Measurements from ENCODE around the gene CLTB.

Gene CLTB

DNA sequence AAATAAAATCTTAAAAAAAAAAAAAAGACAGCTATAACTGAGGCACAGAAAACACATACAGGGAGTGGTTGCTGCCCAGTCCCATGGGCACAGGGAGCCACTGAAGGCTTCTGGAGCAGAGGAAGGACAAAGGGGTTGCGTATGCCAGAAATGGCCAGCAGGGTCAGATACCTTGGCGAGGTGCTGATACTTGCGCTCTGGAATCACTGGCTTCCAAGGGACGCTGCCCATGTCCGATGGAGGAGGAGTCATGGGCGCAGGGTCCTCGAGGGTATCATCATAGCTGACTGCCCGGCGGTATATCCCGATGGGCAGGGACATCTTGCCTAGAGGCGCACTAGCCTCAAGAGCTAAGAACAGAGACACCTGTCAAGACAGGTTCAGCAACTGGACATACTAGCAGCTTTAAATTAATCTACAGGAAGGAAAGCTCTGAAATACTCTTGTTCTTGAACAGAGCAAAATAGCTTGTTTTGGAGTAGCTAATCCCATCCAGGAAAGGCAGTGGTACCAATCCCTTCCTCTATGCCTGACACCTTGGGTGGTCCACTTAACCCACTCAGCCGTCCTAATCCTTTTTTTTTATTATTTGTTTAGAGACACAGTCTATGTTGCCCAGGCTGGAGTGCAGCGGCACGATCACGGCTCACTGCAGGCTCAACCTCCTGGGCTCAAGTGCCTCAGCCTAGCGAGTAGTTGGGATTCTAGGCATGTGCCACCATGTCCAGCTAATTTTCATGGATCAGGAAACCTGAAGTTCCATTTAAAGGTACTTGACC lies 60.8 kb downstream of the CLTB start:
- FAIRE-seq (no peak), DNase-seq (ENCODE audit: insufficient read length) (no peak)
- no peak for TF ChIP-seq TAF1 (IDR thresholded peaks at IDR 0.05; ENCODE audit: borderline replicate concordance, low read depth, low read length)
- TF ChIP-seq POLR2A (IDR thresholded peaks at IDR 0.05; ENCODE audit: low read depth, low read length): no peak
- no peak for TF ChIP-seq POLR2AphosphoS5 (IDR thresholded peaks at IDR 0.05; ENCODE audit: low read depth, low read length)

GRCh38 chr5:176353533-176353932 lies 62.8 kb downstream of the CLTB start:
- TF ChIP-seq TAF1 (IDR thresholded peaks at IDR 0.05; ENCODE audit: borderline replicate concordance, low read depth, low read length): no peak
- no peak for TF ChIP-seq POLR2A (IDR thresholded peaks at IDR 0.05; ENCODE audit: low read depth, low read length)
- TF ChIP-seq POLR2AphosphoS5 (IDR thresholded peaks at IDR 0.05; ENCODE audit: low read depth, low read length): no peak
- FAIRE-seq (no peak), DNase-seq (ENCODE audit: insufficient read length) (no peak)

DNA sequence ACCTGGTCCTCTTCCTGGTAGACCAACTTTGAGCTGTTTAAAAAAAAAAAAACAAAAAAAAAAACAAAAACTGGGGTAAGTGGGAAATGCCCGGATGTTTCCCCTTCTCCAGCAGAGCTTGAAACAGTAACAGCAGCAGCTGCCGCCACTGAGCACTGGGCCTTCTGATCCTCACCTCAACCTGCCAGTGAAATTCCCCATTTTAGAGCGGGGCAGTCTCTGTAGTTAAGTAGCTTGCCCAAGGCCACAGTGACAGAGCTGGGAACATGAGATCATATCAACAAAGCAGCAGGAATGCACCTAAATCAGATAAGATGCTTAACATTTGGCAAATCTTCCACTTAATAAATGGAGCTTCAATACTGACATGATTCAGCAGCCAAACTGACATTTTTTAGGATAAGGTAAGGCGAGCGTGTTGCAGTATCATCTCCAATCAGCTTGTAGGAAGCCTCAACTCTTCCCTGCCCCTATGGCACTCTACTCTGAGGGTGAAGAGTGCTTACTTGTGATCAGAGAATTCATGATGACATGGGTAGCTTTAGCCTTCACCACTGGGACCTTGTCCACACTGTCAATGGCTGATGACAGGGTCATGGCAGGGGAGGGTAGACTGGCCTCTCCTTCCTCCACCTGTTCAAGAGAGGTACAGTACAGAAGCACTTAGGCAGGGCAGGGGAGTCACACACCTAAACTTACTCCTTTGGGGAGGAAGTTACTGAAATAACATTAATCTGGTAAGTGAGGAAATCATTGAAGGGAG lies 64.0 kb downstream of the CLTB start:
- peak; percentile 76 for FAIRE-seq
- TF ChIP-seq TAF1 (IDR thresholded peaks at IDR 0.05; ENCODE audit: borderline replicate concordance, low read depth, low read length): no peak
- no peak for TF ChIP-seq POLR2A (IDR thresholded peaks at IDR 0.05; ENCODE audit: low read depth, low read length)
- no peak for TF ChIP-seq POLR2AphosphoS5 (IDR thresholded peaks at IDR 0.05; ENCODE audit: low read depth, low read length)
- no peak for DNase-seq (ENCODE audit: insufficient read length)

- TF ChIP-seq POLR2A (IDR thresholded peaks at IDR 0.05; ENCODE audit: low read depth, low read length) (no peak), TAF1 (IDR thresholded peaks at IDR 0.05; ENCODE audit: borderline replicate concordance, low read depth, low read length) (no peak), POLR2AphosphoS5 (IDR thresholded peaks at IDR 0.05; ENCODE audit: low read depth, low read length) (no peak)
- FAIRE-seq: no peak
- DNase-seq (ENCODE audit: insufficient read length): no peak
Measured at GRCh38 chr5:176350416-176350815, 65.9 kb downstream of the CLTB start.

- FAIRE-seq (no peak), DNase-seq (ENCODE audit: insufficient read length) (no peak)
- TF ChIP-seq TAF1 (IDR thresholded peaks at IDR 0.05; ENCODE audit: borderline replicate concordance, low read depth, low read length) (no peak), POLR2A (IDR thresholded peaks at IDR 0.05; ENCODE audit: low read depth, low read length) (no peak), POLR2AphosphoS5 (IDR thresholded peaks at IDR 0.05; ENCODE audit: low read depth, low read length) (no peak)
Measured at GRCh38 chr5:176342766-176343458, 73.4 kb downstream of the CLTB start.

All from GM12892 (cell line).